Uterus (tissue), 4 donors: ENCODE measurements around the gene NCOA3. TPM values are rescaled to one million over a fixed set of nuclear protein-coding genes. Genes with fewer than 3 reads are reported as not detected.

Source experiments
- DNase-seq, 2 donors: peaks; one replicate each; pipeline ENCODE4 v3.0.0-alpha.2; 2019 to 2020
- H3K27ac ChIP-seq, 2 donors: fragments of 200-600 bp; sonication (generic); 1 replicate in 1 of 2; 2 replicates in 1 of 2; pipeline ENCODE4 v1.5.1; 2016 to 2018
- H3K27me3 ChIP-seq, 2 donors: fragments of 200-600 bp; sonication (generic); one replicate each; pipeline ENCODE4 v1.5.1; 2018 to 2019; ENCODE audit warnings: control low read depth in 1 of 2
- H3K36me3 ChIP-seq, 2 donors: fragments of 200-600 bp; sonication (generic); one replicate each; pipeline ENCODE4 v1.5.1; 2019; ENCODE audit warnings: control low read depth in 1 of 2
- H3K4me1 ChIP-seq, 2 donors: fragments of 200-600 bp; sonication (generic); one replicate each; pipeline ENCODE4 v1.5.1; 2018 to 2019; ENCODE audit warnings: control low read depth in 1 of 2
- H3K4me3 ChIP-seq, 2 donors: fragments of 200-600 bp; sonication (generic); 1 replicate in 1 of 2; 2 replicates in 1 of 2; pipeline ENCODE4 v1.5.1; 2018 to 2019; ENCODE audit warnings: mild to moderate bottlenecking in 1 of 2
- H3K9me3 ChIP-seq, 2 donors: fragments of 200-600 bp; sonication (generic); one replicate each; pipeline ENCODE4 v1.5.1; 2019; ENCODE audit warnings: control low read depth in 1 of 2
- POLR2A ChIP-seq, 2 donors: fragments of 450-650 bp; IDR thresholded peaks; one replicate each; pipeline ENCODE4 v1.6.1; 2016; ENCODE audit warnings: antibody characterized with exemption in 2 of 2, mild to moderate bottlenecking in 1 of 2, moderate library complexity in 1 of 2
- intact Hi-C: fragments of 100-400 bp; cut with DNase I; formaldehyde crosslinking; loops from one replicate; pipeline ENCODE4 v1.15.1; 2023; ENCODE audit warnings: low total_unique reads
- total RNA-seq, 4 donors: library from RNA; depleted of rRNA in 3 of 4; stranded (reverse); fragments of >200 nt in 3 of 4; gene quantifications; one replicate each; pipeline versions ENCODE4 v1.1.0 to v1.2.4, GENCODE V29; 2014 to 2023
- TF ChIP-seq, protein P1 (sequence below), 4 experiments: fragments of 200-600 bp in 2 of 4; fragments of 450-650 bp in 2 of 4; sonication (generic) in 2 of 4; IDR thresholded peaks; one replicate each; pipeline ENCODE4 v1.5.1; 2016 to 2019; ENCODE audit warnings: antibody characterized with exemption in 4 of 4, mild to moderate bottlenecking in 2 of 4, moderate library complexity in 1 of 4
- donor health status: DM: yes; HTN: yes; CAD: no.

Gene NCOA3
- total RNA-seq, 4 donors from 2014 or later, result 27.9 to 59.2 (median 44.2) TPM

DNA sequence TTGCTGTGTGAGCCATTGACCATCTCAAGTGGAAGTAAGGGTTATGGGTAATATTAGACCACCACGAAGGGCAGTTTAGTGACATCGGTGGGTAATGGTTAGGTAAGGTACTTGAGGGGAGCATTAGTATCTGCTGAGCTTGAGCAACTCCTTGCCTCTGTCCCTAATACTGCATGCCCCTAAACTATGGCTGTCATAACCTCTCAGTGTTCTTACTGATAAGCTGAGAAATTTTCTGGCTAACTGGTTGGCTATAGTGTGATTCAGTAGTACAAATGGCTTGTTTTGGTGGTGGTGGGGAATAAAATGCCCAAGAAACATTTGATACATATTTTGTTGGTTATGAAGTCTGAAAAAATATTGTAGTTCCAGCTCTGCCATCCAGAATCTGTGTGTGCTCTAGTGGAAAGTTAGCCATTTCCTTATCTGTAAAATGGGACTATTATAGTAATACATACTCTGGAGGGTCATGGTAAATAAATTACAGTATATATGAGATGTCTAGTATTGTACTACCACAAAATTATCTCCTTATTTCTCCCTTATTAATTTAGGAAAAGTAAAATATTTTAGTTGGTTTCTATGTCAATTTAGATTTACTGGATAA lies 113.1 kb downstream of the NCOA3 start:
- DNase-seq, result no peak
- H3K4me3 ChIP-seq, result no peak overlapping the region
- intact Hi-C loops, result no loop called here
- no peaks in the 10 kb centered on the region for H3K4me1 ChIP-seq
- no peaks in the 10 kb centered on the region for H3K36me3 ChIP-seq
- no peak for TF ChIP-seq POLR2A (IDR thresholded peaks at IDR 0.05)
- TF ChIP-seq, protein P1, sequence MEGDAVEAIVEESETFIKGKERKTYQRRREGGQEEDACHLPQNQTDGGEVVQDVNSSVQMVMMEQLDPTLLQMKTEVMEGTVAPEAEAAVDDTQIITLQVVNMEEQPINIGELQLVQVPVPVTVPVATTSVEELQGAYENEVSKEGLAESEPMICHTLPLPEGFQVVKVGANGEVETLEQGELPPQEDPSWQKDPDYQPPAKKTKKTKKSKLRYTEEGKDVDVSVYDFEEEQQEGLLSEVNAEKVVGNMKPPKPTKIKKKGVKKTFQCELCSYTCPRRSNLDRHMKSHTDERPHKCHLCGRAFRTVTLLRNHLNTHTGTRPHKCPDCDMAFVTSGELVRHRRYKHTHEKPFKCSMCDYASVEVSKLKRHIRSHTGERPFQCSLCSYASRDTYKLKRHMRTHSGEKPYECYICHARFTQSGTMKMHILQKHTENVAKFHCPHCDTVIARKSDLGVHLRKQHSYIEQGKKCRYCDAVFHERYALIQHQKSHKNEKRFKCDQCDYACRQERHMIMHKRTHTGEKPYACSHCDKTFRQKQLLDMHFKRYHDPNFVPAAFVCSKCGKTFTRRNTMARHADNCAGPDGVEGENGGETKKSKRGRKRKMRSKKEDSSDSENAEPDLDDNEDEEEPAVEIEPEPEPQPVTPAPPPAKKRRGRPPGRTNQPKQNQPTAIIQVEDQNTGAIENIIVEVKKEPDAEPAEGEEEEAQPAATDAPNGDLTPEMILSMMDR (IDR thresholded peaks at IDR 0.05), result no peak
- no peaks in the 10 kb centered on the region for H3K27me3 ChIP-seq
- H3K9me3 ChIP-seq, result no peaks in the 10 kb centered on the region
- H3K27ac ChIP-seq, result no peak overlapping the region

DNA sequence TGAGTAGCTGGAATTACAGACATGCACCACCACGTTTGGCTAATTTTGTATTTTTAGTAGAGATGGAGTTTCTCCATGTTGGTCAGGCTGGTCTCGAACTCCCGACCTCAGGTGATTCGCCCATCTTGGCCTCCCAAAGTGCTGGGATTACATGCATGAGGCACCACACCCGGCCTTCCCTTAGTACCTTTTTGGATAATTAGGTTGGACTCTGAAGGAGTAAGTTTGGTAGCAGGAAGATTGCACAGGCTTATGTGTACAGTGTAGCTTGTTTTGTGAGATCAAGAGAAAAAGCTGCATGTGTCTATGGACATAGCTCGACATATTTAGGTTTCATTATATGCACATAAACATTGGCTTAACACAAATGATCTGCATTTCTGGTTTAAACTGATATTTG lies 116.8 kb downstream of the NCOA3 start:
- no peak overlapping the region for H3K27ac ChIP-seq
- intact Hi-C loops, result no loop called here
- H3K27me3 ChIP-seq, result no peaks in the 10 kb centered on the region
- H3K9me3 ChIP-seq, result no peaks in the 10 kb centered on the region
- no peak for DNase-seq
- H3K36me3 ChIP-seq, result no peaks in the 10 kb centered on the region
- H3K4me1 ChIP-seq, result no peaks in the 10 kb centered on the region
- H3K4me3 ChIP-seq, result no peak overlapping the region
- TF ChIP-seq POLR2A (IDR thresholded peaks at IDR 0.05), result no peak
- TF ChIP-seq, protein P1 (IDR thresholded peaks at IDR 0.05), result no peak

DNA sequence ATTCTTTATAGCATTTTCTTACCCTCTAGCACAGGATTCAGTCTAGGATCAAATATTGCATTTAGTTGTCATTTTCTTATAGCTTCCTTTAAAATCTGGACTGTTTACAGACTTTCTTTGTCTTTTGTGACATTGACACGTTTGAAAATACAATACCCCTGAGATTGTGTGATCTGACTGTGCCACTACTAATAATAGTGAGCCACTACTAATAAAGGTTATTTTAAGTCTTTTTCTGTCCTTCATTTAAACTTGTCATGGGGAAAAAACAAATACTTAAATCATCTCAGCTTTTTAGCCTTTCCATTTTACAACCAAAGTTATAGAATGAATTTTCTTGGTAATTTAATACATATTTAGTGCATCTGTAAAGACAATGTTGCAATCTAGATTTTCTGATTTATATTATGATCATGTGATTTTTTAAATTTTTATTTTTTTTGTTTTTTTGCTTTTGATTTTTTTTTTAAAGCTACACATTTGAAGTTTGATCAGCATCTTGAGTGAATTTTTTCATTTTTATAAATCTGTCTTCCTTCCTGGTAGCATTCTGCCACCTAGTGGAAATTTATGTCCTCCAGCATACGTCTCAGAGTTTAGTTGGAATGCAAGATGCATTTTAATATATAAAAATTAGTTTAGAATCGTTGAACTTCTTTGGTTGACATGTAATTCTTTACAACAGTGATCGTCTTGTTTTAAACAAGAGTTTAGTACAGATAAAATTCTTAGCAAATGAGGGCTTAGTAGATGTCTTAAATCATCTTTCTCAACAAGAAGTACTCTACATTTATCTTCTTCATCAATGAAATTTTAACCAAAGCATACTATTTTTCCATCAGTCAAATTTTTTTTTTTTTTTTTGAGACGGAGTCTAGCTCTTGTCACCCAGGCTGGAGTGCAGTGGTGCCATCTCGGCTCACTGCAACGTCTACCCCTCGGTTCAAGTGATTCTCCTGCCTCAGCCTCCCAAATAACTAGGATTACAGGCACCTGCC lies 119.4 kb downstream of the NCOA3 start:
- Histone ChIP-seq H3K36me3 (no peaks in the 10 kb centered on the region), H3K4me1 (no peaks in the 10 kb centered on the region), H3K27ac (peak overlapping the region in 1 of 2 donors; percentile 48), H3K27me3 (no peaks in the 10 kb centered on the region), H3K4me3 (no peak overlapping the region), H3K9me3 (no peaks in the 10 kb centered on the region)
- no peak for DNase-seq
- TF ChIP-seq, protein P1 (IDR thresholded peaks at IDR 0.05), result peak; percentile 71 to 84 (median 78)
- TF ChIP-seq POLR2A (IDR thresholded peaks at IDR 0.05), result no peak
- intact Hi-C loops, result loop anchor here (10.0 kb wide), 1 partner anchor 426 kb away; no protein-coding TSS in a partner anchor

DNA sequence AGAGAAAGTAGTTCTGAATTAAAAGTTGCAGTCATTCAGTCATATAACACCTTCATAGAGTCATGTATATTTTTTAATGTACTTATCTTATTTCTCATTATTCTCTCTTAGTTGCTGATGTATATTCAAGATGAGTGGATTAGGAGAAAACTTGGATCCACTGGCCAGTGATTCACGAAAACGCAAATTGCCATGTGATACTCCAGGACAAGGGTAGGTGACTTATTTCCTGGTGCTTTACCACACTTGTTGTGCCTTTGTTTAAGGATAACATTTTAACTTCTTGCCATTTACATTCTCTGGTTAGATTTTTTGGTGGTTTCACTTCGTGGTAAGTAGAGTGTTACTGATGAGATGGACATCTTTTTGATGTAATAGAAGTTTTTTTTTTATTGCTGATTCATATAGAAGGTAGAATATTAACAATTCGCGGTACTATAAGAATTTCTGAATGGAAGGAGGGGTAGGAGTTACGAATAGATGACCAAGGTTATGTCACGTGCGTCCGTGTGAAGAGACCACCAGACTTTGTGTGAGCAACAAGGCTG lies 120.5 kb downstream of the NCOA3 start:
- H3K27me3 ChIP-seq, result no peaks in the 10 kb centered on the region
- intact Hi-C loops, result loop anchor here (10.0 kb wide), 1 partner anchor 427 kb away; no protein-coding TSS in a partner anchor
- no peak overlapping the region for H3K4me3 ChIP-seq
- H3K9me3 ChIP-seq, result no peaks in the 10 kb centered on the region
- no peaks in the 10 kb centered on the region for H3K4me1 ChIP-seq
- TF ChIP-seq POLR2A (IDR thresholded peaks at IDR 0.05), result no peak
- TF ChIP-seq, protein P1 (IDR thresholded peaks at IDR 0.05), result no peak
- H3K27ac ChIP-seq, result no peak overlapping the region
- no peak for DNase-seq
- H3K36me3 ChIP-seq, result no peaks in the 10 kb centered on the region
